ENCODE measurements around the gene AFF3.

- no peak for TF ChIP-seq POLR2A (IDR thresholded peaks at IDR 0.05; ENCODE audit: borderline replicate concordance, extremely low read depth, insufficient read depth, insufficient read length)
- no peak for TF ChIP-seq CTCF (IDR thresholded peaks at IDR 0.05 in 2 of 3, conservative IDR thresholded peaks at IDR 0.05 in 1 of 3; ENCODE audit: borderline replicate concordance in 1 of 3, insufficient read depth in 1 of 3, low read depth in 2 of 3, low read length in 2 of 3)
- TF ChIP-seq SRF (IDR thresholded peaks at IDR 0.05; ENCODE audit: low read depth): no peak
- no peak for TF ChIP-seq CEBPB (IDR thresholded peaks at IDR 0.05; ENCODE audit: low read depth)
- no peak for TF ChIP-seq EZH2 (IDR thresholded peaks at IDR 0.05)
- no peak for TF ChIP-seq EGR1 (IDR thresholded peaks at IDR 0.05; ENCODE audit: low read depth)
Observed at GRCh38 chr2:99977966-99978365, 164.4 kb downstream of the AFF3 start.

Data from HCT116 (cell line).